BE2C (cell line): ENCODE measurements around the gene CAMSAP1.

Experiments
- DNase-seq: peaks from one replicate; pipeline ENCODE4 v3.0.0-alpha.2; 2020
- H3K27me3 ChIP-seq: fragments of 250-450 bp; sonication (Bioruptor Pico); 2 replicates; pipeline ENCODE4 v1.5.1; 2020; ENCODE audit warnings: mild to moderate bottlenecking
- H3K36me3 ChIP-seq: fragments of 250-450 bp; sonication (Bioruptor Pico); 2 replicates; pipeline ENCODE4 v1.5.1; 2020; ENCODE audit warnings: mild to moderate bottlenecking
- H3K4me1 ChIP-seq: fragments of 250-450 bp; sonication (Bioruptor Pico); 2 replicates; pipeline ENCODE4 v1.5.1; 2020
- H3K4me3 ChIP-seq: 2 replicates; pipeline ENCODE4 v1.5.1; 2011; ENCODE audit warnings: low read depth, low read length
- H3K9me3 ChIP-seq: fragments of 250-450 bp; sonication (Bioruptor Pico); 2 replicates; pipeline ENCODE4 v1.5.1; 2020
- TF ChIP-seq, protein P1 (sequence below): IDR thresholded peaks from 2 replicates; pipeline ENCODE4 v1.5.1; 2012; ENCODE audit warnings: mild to moderate bottlenecking, low read depth, low read length

CAMSAP1 gene

DNA sequence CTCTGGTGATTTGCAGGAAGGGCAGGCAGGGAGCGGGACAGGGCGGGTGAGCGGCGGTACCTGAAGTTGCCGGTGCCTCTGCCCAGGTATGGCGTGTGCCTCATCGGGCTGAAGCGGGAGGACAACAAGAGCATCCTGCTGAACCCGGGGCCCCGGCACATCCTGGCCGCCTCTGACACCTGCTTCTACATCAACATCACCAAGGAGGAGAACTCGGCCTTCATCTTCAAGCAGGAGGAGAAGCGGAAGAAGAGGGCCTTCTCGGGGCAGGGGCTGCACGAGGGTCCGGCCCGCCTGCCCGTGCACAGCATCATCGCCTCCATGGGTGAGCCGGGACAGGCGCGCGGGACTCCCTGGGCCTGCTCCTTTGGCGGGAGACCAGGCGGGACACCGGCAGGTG lies 136.6 kb downstream of the CAMSAP1 start:
- H3K36me3 ChIP-seq = peaks cover 65% of the 10 kb centered on the region
- no peak for DNase-seq
- H3K27me3 ChIP-seq = no peaks in the 10 kb centered on the region
- no peaks in the 10 kb centered on the region for H3K9me3 ChIP-seq
- TF ChIP-seq, protein P1, sequence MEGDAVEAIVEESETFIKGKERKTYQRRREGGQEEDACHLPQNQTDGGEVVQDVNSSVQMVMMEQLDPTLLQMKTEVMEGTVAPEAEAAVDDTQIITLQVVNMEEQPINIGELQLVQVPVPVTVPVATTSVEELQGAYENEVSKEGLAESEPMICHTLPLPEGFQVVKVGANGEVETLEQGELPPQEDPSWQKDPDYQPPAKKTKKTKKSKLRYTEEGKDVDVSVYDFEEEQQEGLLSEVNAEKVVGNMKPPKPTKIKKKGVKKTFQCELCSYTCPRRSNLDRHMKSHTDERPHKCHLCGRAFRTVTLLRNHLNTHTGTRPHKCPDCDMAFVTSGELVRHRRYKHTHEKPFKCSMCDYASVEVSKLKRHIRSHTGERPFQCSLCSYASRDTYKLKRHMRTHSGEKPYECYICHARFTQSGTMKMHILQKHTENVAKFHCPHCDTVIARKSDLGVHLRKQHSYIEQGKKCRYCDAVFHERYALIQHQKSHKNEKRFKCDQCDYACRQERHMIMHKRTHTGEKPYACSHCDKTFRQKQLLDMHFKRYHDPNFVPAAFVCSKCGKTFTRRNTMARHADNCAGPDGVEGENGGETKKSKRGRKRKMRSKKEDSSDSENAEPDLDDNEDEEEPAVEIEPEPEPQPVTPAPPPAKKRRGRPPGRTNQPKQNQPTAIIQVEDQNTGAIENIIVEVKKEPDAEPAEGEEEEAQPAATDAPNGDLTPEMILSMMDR = no peak
- H3K4me1 ChIP-seq = no peaks in the 10 kb centered on the region
- no peak overlapping the region for H3K4me3 ChIP-seq

DNA sequence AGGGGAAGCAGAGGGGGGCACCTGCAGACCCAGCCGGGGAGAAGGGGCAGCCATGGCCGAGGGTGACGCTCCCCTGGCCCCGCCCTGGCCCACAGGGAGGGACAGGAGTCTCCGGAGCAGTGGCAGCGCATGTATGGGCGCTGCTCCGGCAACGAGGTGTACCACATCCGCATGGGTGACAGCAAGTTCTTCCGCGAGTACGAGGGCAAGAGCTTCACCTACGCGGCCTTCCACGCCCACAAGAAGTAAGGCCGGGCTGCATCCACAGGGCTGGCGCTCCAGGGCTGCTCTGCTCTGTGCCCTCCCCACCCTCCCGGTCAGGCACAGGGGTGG lies 137.2 kb downstream of the CAMSAP1 start:
- TF ChIP-seq, protein P1 = no peak
- Histone ChIP-seq H3K4me1 (no peaks in the 10 kb centered on the region), H3K27me3 (no peaks in the 10 kb centered on the region), H3K36me3 (peaks cover 65% of the 10 kb centered on the region), H3K4me3 (no peak overlapping the region), H3K9me3 (no peaks in the 10 kb centered on the region)
- DNase-seq = no peak

DNA sequence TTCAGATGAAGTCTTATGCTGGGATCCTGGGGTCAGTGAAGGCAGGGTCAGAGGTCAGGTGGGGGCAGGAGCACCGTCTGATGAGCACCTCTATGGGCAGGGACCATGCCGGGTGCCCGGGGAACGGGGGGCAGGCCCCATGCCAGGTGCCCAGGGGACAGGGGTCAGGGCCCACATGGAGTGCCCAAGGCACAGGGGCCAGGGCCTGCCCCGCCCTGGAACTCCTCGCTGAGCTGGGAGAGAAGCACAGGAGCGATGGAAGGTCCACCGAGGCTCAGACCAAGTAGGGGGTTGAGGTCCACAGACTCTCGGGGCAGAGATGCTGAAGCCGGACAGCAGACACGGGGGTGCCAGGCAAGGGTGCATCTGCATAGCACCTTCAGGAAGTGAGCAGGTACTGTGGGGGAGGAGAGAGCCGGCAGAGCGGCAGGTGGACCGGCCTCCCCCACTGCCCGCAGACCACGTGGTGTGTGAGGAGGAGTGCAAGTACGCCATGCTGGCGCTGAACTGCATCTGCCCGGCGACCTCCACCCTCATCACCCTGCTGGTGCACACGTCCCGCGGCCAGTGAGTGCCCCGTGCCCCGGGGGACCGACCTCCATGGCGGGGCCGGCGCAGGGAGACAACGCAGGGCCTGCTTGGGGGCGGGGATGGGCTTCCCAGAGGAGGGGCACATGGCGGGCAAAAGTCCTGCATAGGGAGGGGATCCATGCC lies 137.7 kb downstream of the CAMSAP1 start:
- Histone ChIP-seq H3K9me3 (no peaks in the 10 kb centered on the region), H3K4me1 (no peaks in the 10 kb centered on the region), H3K27me3 (no peaks in the 10 kb centered on the region), H3K4me3 (no peak overlapping the region), H3K36me3 (peaks cover 65% of the 10 kb centered on the region)
- DNase-seq = no peak
- TF ChIP-seq, protein P1 = no peak

DNA sequence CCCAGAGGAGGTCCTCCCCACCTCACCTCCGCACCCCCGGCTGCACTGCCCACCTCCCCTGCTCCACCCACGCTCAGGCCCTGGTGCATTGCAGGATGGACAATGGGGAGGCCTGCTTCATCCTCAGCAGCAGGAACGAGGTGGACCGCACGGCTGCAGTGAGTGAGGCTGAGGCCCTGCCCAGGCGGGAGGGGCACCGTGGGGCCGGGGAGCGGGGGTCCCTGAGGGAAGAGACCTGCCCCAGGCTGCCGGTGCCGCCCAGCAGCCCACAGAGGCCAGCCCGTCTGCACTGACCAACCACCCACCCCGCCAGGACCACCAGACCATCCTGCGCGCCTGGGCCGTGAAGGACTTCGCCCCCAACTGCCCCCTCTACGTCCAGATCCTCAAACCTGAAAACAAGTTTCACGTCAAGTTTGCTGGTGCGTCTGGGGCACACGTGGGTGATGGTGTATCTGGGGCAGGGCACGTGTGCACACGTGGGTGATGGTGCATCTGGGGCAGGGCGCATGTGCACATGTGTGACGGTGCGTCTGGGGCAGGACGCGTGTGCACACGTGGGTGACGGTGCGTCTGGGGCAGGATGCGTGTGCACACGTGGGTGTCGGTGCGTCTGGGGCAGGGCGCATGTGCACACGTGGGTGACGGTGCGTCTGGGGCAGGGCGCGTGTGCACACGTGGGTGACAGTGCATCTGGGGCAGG lies 138.7 kb downstream of the CAMSAP1 start:
- Histone ChIP-seq H3K9me3 (no peaks in the 10 kb centered on the region), H3K27me3 (no peaks in the 10 kb centered on the region), H3K4me1 (no peaks in the 10 kb centered on the region), H3K4me3 (no peak overlapping the region), H3K36me3 (peaks cover 71% of the 10 kb centered on the region)
- no peak for DNase-seq
- TF ChIP-seq, protein P1 = no peak

DNA sequence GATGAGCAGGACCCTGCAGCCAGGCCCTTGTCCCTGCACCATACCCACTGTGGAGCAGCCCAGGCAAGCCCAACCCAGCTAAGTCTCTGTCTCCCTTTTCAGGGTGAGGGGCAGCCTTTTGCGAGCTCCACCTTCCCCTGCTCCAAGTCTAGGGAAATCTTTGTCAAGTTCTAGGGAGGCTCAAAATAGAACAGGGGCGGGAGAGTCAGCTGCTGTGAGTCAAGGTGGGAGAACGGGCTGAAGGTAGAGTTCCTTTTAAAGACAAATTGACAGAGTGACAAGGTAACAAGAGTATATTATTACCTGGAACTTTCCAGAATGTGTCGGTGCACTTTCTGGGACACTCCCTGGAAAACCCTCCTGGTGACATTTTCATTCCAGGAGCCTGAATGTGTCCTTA lies 140.6 kb downstream of the CAMSAP1 start:
- Histone ChIP-seq H3K27me3 (no peaks in the 10 kb centered on the region), H3K36me3 (peaks cover 71% of the 10 kb centered on the region), H3K4me3 (no peak overlapping the region), H3K4me1 (no peaks in the 10 kb centered on the region), H3K9me3 (no peaks in the 10 kb centered on the region)
- TF ChIP-seq, protein P1 = no peak
- DNase-seq = no peak

DNA sequence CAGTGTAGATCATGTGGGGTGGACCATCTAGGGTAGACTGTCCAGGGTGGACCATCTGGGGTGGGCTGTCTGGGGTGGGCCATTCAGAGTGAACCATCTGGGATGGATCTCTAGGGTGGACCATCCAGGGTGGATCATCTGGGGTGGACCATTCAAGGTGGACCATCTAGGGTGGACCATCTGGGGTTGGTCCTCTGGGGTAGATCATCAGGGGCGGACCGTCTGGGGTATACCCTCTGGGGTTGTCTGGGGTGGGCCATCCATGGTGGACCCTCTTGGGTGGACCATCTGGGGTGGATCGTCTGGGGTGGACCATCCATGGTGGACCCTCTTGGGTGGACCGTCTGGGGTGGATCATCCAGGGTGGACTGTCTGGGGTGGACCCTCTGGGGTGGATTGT lies 141.1 kb downstream of the CAMSAP1 start:
- TF ChIP-seq, protein P1 = no peak
- Histone ChIP-seq H3K4me1 (no peaks in the 10 kb centered on the region), H3K9me3 (no peaks in the 10 kb centered on the region), H3K27me3 (no peaks in the 10 kb centered on the region), H3K4me3 (no peak overlapping the region), H3K36me3 (peaks cover 66% of the 10 kb centered on the region)
- DNase-seq = no peak
